Esophagus squamous epithelium (tissue), 5 donors: ENCODE measurements around the gene USP2. TPM values are rescaled to one million over a fixed set of nuclear protein-coding genes. Genes with fewer than 3 reads are reported as not detected.

Source experiments
- DNase-seq: peaks from one replicate; lab custom pipeline; 2025; lab: John Stamatoyannopoulos, UW
- H3K27ac ChIP-seq, 4 donors: fragments of 200-600 bp; sonication (generic); one replicate each; pipeline ENCODE4 v1.5.1; 2016 to 2019; ENCODE audit warnings: mild to moderate bottlenecking in 1 of 4
- H3K27me3 ChIP-seq, 4 donors: fragments of 200-600 bp; sonication (generic); 1 replicate in 3 of 4; 2 replicates in 1 of 4; pipeline versions ENCODE4 v1.5.1 to v1.6.0; 2017 to 2021; ENCODE audit warnings: antibody characterized with exemption in 1 of 4
- H3K36me3 ChIP-seq, 3 donors: fragments of 200-600 bp; sonication (generic); one replicate each; pipeline ENCODE4 v1.5.1; 2016 to 2019
- H3K4me1 ChIP-seq, 3 donors: fragments of 200-600 bp; sonication (generic); one replicate each; pipeline ENCODE4 v1.5.1; 2017 to 2019
- H3K4me3 ChIP-seq, 4 donors: fragments of 200-600 bp; sonication (generic); 1 replicate in 3 of 4; 2 replicates in 1 of 4; pipeline ENCODE4 v1.5.1; 2016 to 2019; ENCODE audit warnings: mild to moderate bottlenecking in 2 of 4, moderate library complexity in 1 of 4
- H3K9me3 ChIP-seq, 3 donors: fragments of 200-600 bp; sonication (generic); one replicate each; pipeline ENCODE4 v1.5.1; 2016 to 2019
- CTCF ChIP-seq, 6 experiments: fragments of 450-650 bp in 4 of 6; fragments of 200-600 bp in 2 of 6; sonication (generic) in 2 of 6; IDR thresholded peaks; one replicate each; pipeline ENCODE4 v1.5.1; 2016 to 2019; ENCODE audit warnings: antibody characterized with exemption in 6 of 6, mild to moderate bottlenecking in 4 of 6, moderate library complexity in 4 of 6
- POLR2A ChIP-seq, 4 donors: fragments of 450-650 bp; IDR thresholded peaks; one replicate each; pipeline ENCODE4 v1.6.1; 2017; ENCODE audit warnings: antibody characterized with exemption in 4 of 4, mild to moderate bottlenecking in 4 of 4, moderate library complexity in 3 of 4
- WGBS, 2 donors: methylation state at CpG; one replicate each; pipeline ENCODE4 v1.1.5; 2018; 5-methylcytosine and 5-hydroxymethylcytosine counted together
- intact Hi-C: fragments of 100-400 bp; cut with DNase I; formaldehyde crosslinking; loops from one replicate; pipeline ENCODE4 v1.15.0; 2022
- total RNA-seq, 4 donors: library from RNA; depleted of rRNA; stranded (reverse); fragments of >200 nt; gene quantifications; one replicate each; pipeline ENCODE4 v1.1.0, GENCODE V29; 2016
- donor health status: DM: yes; HTN: yes; CAD: no.

USP2 gene
- total RNA-seq, 4 donors from 2014 or later: 1.9 to 9.6 (median 4.8) TPM

- no peak overlapping the region for H3K27ac ChIP-seq
- no peaks in the 10 kb centered on the region for H3K36me3 ChIP-seq
- TF ChIP-seq POLR2A (IDR thresholded peaks at IDR 0.05): no peak
- TF ChIP-seq CTCF (IDR thresholded peaks at IDR 0.05): no peak
- H3K9me3 ChIP-seq: no peaks in the 10 kb centered on the region
- peaks cover 0 to 52% (median 0%) of the 10 kb centered on the region in 4 donors for H3K27me3 ChIP-seq
- H3K4me3 ChIP-seq: no peak overlapping the region
- 76% methylated on average over 7 of the region's 7 CpGs for WGBS, 2 donors
- H3K4me1 ChIP-seq: peaks cover 19 to 35% (median 31%) of the 10 kb centered on the region in 3 donors
- intact Hi-C loops: no loop called here
- no peak for DNase-seq
Observed at GRCh38 chr11:119343726-119344125, 37.8 kb downstream of the USP2 start.

GRCh38 chr11:119342362-119343130 lies 38.9 kb downstream of the USP2 start:
- Histone ChIP-seq H3K27me3 (peaks cover 0 to 53% (median 0%) of the 10 kb centered on the region in 4 donors), H3K9me3 (no peaks in the 10 kb centered on the region), H3K4me3 (no peak overlapping the region), H3K36me3 (no peaks in the 10 kb centered on the region), H3K27ac (no peak overlapping the region), H3K4me1 (peaks cover 31 to 47% (median 40%) of the 10 kb centered on the region in 3 donors)
- 60 to 69% methylated on average over 1 to 3 of the region's 10 CpGs for WGBS, 2 donors
- intact Hi-C loops: no loop called here
- DNase-seq: no peak
- no peak for TF ChIP-seq CTCF (IDR thresholded peaks at IDR 0.05)

- Histone ChIP-seq H3K27ac (no peak overlapping the region), H3K27me3 (peaks cover 0 to 53% (median 0%) of the 10 kb centered on the region in 4 donors), H3K9me3 (no peaks in the 10 kb centered on the region), H3K36me3 (peaks cover 0 to 3% (median 0%) of the 10 kb centered on the region in 3 donors), H3K4me3 (no peak overlapping the region), H3K4me1 (peaks cover 32 to 52% (median 43%) of the 10 kb centered on the region in 3 donors)
- no peak for DNase-seq
- 69% methylated on average over 6 of the region's 7 CpGs; no CpG with 5 or more reads in 1 of the 2 donors for WGBS, 2 donors
- TF ChIP-seq CTCF (IDR thresholded peaks at IDR 0.05): no peak
- no peak for TF ChIP-seq POLR2A (IDR thresholded peaks at IDR 0.05)
- intact Hi-C loops: no loop called here
Observed at GRCh38 chr11:119342023-119342300, 39.5 kb downstream of the USP2 start.

- intact Hi-C loops: no loop called here
- H3K9me3 ChIP-seq: no peaks in the 10 kb centered on the region
- peaks cover 32 to 58% (median 44%) of the 10 kb centered on the region in 3 donors for H3K4me1 ChIP-seq
- TF ChIP-seq POLR2A (IDR thresholded peaks at IDR 0.05): no peak
- no peak for TF ChIP-seq CTCF (IDR thresholded peaks at IDR 0.05)
- no peak for DNase-seq
- peaks cover 0 to 48% (median 0%) of the 10 kb centered on the region in 4 donors for H3K27me3 ChIP-seq
- peak overlapping the region in 3 of 4 donors; percentile 56 to 74 (median 63) for H3K4me3 ChIP-seq
- peaks cover 0 to 8% (median 0%) of the 10 kb centered on the region in 3 donors for H3K36me3 ChIP-seq
- WGBS, 2 donors: 36 to 37% methylated on average over 6 to 8 of the region's 16 CpGs
- H3K27ac ChIP-seq: peak overlapping the region in 3 of 4 donors; percentile 89 to 92 (median 91)
Observed at GRCh38 chr11:119341222-119342022, 40.1 kb downstream of the USP2 start.
